NCI-H1105 treated with DMSO at 0.1 percent for 48 hours (cell line): ENCODE measurements around the gene SPO11.

ENCODE experiments used
- DNase-seq: peaks from one replicate; lab custom pipeline; 2025; lab: John Stamatoyannopoulos, UW

The SPO11 gene, protein sequence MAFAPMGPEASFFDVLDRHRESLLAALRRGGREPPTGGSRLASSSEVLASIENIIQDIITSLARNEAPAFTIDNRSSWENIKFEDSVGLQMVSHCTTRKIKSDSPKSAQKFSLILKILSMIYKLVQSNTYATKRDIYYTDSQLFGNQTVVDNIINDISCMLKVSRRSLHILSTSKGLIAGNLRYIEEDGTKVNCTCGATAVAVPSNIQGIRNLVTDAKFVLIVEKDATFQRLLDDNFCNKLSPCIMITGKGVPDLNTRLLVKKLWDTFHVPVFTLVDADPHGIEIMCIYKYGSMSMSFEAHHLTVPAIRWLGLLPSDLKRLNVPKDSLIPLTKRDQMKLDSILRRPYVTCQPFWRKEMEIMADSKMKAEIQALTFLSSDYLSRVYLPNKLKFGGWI

GRCh38 chr20:57329608-57330221, at the start of gene SPO11:
SPO11 (plus strand) TSS chr20:57329803; CDS start chr20:57329868, 65 bp downstream.
- no peak for DNase-seq

DNA sequence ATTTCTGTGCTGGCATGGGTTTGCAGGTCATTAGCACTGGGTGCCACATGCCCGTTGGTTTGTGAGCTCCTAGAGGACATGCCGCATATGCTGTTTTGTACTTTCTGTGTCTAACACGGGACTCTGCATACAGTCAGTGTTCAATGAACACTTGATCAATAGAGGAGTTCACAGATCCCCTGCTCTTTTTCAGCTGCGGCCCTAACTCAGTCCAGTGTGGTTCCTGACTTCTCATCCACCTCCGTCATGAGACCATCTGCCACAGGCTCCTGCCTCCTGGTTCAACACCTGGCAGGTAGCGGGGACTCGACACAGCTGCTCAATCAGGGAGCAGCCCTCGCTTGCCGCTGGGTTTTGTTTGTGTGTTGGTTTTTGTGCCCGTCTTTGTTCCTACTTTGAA, 49.4 kb upstream of the SPO11 start:
- DNase-seq: peak; percentile 11

GRCh38 chr20:57281900-57282299, 47.7 kb upstream of the SPO11 start:
- DNase-seq: no peak

GRCh38 chr20:57282670-57283361, 46.8 kb upstream of the SPO11 start:
- DNase-seq: no peak

- DNase-seq: no peak
Measured at GRCh38 chr20:57283860-57284259, 45.7 kb upstream of the SPO11 start.

DNA sequence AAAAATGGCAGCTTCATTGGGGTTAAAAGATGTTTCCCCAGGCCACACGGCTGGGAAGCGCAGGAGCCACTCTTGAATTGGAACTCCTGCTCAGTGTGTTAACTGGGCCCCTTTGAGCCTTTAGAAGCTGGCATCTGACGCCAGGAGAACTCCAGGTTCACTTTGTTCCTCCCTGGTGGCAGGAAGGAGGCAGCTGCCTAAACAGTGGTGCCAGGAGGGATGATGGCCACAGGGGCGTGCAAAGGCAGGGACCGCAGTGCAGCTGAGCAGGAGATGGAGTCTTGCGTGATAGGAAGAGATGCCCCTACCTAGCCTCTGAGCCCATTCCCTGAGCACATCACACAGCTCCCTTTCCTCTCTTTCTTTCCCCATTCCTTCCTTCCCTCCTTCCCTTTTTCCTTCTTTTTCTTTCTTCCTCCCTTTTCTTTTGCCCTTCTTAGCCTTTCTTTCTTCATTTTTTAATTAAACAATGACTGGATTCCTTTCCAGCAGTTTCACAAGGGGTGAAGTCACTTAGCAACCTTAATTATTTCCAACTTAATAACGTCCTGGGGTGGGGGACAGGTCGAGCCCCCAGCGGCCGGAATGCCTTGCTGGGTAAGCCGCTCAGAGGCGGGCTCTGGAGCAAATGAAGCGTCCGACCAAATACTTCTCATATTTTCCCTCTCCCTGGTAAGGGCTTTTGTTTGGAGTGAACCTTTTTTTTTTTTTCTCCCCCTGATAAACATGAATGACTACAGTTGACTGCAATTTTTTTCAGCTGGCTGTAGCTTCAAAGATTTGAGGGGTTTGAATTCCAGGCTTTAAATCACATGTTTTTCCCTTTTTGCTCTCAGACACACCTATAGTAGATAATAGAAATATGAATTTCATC, 42.4 kb upstream of the SPO11 start:
- DNase-seq: no peak

DNA sequence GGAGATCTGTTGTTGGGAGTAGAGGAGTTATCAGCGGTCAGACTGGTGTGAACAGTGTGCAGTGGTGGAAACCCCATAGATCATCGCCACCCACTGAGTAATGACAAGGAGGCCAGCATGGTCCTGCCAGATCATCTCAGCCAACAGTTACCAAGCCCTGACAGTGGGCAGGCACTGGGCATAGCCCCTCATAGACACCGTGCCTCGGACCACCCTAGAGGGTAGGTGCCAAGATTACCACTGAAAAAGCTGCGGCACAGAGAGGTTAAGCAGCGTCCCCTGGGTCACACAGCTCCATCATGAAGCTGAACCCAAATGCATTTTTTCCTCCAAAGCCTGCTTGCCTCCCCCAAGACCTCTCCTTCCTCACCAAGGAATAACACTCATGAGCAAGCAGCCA, 41.7 kb upstream of the SPO11 start:
- no peak for DNase-seq

DNA sequence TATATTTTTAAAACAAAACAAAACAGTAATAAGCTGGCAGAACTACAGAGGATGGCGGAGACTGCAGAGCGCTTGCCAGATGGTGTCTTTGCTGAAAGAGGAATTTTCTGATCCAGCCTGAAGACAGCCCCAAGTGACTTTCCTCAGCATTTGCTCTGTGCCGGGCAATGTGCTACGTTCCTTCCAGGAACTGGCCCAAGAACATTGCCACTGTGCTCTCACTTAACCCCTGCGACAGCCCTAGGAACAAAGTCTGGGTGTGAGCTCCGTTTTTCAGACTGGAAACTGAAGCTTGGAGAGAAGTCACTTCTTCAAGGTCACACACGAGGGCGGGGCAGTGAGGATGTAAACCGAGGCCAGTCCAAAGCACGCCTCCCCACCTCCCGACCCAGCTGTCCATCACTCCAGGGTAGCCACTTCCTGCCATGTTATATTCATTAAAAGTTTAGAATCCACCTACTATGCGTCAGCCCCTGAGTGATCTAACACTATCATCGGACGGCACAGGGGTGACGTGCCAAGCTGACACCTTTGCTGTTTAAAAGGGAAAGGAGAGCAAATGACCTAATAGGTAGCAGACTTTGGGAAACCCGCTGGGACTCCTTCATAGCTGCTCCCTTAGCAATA, 40.8 kb upstream of the SPO11 start:
- no peak for DNase-seq

GRCh38 chr20:57289391-57290177, 40.0 kb upstream of the SPO11 start:
- DNase-seq: no peak

DNA sequence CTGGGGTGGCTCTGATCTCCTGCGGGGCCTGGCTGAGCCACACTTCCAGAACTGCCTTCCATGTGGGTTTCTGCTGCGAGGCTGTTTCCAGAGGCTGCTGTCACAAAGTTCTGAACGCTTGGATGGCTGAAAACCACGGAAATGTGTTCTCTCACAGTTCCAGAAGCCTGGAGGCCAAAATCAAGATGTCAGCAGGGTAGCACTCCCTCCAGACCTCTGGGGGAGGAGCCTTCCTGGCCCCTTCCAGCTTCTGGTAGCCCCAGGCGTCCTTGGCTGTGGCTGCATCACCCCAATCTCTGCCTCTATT, 39.5 kb upstream of the SPO11 start:
- DNase-seq: no peak

- no peak for DNase-seq
Measured at GRCh38 chr20:57291003-57291402, 38.6 kb upstream of the SPO11 start.

DNA sequence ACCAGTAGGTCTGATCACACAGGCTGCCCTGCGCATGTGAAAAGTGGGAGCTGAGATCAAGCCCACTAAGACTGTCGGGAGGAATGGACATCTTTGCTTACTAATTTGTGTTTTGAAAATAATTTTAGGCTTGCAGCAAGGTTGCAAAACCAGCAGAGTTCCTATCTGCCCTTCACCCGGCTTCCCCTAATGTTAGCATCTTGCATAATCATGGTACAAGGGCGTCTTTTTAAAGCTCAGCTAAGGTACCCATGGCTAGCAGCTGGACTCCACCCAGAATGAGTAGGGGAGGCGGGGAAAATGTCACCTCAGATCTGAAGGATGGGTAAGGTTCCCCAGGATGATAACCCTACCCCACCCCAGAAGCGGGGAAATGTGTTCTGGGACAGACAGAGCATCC, 37.9 kb upstream of the SPO11 start:
- DNase-seq: no peak

GRCh38 chr20:57292611-57293010, 37.0 kb upstream of the SPO11 start:
- no peak for DNase-seq

- DNase-seq: no peak
Measured at GRCh38 chr20:57293995-57294394, 35.6 kb upstream of the SPO11 start.

DNA sequence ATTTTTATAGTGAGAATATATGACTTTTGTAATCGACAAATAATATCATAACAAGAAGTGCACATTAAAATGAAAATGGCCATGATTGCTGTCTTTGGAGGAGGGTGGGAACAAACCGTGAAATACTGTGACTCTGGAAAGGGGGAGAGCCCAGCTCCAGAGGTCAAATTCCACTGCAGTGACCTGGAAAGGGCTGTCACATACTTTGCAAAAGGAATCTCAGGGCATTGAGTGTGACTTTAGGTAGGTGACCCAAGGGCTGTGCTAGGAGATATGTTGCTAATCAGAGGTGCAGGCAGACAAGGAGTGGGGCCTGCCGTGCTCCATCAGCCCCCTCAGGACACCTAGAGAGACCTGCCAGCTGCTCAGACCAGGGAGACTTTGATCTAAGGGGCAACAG, 35.1 kb upstream of the SPO11 start:
- no peak for DNase-seq

GRCh38 chr20:57298457-57298856, 31.1 kb upstream of the SPO11 start:
- DNase-seq: no peak

DNA sequence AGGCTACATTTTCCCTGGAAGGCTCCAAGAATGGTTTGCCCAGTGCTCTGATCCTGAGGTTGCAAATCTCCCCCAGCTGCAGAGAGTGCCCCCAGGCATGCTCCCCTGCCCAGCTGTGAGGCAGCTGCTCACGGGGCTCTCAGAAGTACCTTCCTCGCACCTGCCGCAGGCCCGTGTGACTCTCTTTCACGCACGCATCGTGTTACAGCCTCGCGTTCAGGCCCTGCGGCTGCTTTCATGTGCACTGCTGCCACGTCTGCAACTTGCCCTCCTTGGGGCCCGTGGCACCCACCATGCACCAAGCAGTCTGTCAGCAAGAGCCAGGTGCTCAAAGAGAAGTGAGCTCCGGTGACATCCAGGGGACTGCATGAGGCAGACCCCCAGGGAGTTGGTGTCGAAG, 28.6 kb upstream of the SPO11 start:
- no peak for DNase-seq

DNA sequence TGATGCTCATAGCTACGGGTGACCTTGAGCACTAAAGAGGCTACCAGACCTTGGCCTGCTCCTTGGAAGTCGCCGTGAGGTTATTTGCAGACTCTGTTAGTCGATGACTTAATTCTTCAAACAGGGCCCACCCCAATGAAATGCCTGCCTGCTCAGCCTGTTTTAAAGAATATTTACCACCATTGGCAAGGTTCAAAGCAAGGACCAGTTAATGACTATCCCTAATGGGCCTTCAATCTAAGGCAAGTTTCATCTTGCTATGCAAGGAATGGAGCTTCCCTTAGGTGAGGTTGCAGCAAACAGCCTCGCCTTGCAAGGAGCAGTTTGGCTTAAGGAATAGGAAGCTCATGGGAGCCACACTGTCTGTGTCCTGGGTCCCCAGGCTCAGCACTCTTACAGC, 22.9 kb upstream of the SPO11 start:
- DNase-seq: no peak

DNA sequence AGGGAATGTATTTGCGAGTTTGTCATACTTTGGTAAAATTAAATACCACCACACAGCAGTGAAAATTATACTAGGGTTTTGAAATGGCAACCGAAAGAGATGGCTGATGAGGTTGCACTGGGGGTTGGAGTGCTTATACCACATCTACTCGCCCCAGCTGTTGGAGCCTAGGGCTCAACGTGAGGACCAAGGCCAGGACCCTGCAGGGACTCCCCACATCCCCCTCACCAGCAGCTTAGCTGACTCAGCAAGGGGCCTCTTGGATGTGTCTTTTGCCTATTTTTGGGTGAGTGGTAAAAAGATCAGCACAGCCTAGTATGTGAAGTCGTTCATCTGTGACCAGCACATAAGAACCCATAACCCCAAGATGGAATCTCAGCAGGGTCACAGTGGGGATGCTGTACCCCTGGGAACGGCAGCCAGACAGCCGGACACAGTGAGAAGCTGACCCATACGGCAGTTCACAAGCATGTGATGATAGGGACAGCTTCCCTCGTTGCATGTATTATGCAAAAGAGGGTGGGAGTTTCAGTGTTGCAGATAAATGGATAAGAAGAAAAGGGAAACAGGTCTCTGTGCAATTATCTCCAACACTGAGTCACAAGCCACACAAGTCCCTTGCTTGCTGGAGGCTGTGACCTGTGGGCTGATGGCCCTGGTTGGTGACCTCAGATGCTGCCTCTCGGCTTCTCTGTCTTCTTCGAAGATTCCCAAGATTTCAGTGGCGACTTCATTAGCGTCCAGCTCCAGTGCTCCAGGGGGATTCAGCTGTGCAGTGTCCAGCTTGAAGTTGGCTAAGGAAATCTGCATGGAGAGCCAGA, 20.9 kb upstream of the SPO11 start:
- no peak for DNase-seq

- no peak for DNase-seq
Measured at GRCh38 chr20:57309544-57310115, 20.0 kb upstream of the SPO11 start.
